GM18517 (cell line): ENCODE data around the gene RCHY1.

Experiments
- ATAC-seq: cut with Tn5 transposase; IDR thresholded peaks from one replicate; pipeline ENCODE4 v1.9.1; 2021; ENCODE audit warnings: mild to moderate bottlenecking, moderate library complexity; ENCODE audit not compliant: unreplicated experiment

The RCHY1 gene

GRCh38 chr4:75432683-75433082 is 81.5 kb downstream of the RCHY1 start:
- ATAC-seq = no peak

GRCh38 chr4:75429208-75429607 is 85.0 kb downstream of the RCHY1 start:
- ATAC-seq = no peak
